ENCODE results near the gene TEX38. TPM values are rescaled to one million over a fixed set of nuclear protein-coding genes. Genes with fewer than 3 reads are reported as not detected.
"Not testable (repeated sequence)": the region's sequence is repeated elsewhere in the genome, so short reads cannot be mapped to it uniquely, and the experiment has no call there.

TEX38 gene
- total RNA-seq, 1 experiment from 2014 or later, result not detected

DNA sequence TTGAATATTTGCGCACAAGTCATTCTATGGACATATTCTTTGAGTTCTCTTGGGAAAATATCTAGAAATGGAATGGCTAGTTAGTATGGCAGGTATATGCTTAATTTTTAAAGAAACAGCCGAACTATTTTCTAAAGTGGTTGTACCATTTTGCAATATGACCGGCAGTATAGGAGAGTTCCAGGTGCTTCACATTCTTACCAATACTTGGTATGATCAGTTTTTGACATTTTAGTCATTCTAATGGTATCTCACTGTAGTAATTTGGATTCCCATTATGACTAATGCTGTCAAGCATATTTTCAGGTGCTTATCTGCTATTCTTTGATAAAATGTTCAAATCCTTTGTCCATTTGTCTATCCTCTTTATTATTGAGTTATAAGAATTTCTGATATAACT lies 24.0 kb upstream of the TEX38 start:
- no peaks in the 10 kb centered on the region for H3K27me3 ChIP-seq (replicated peaks)
- H3K9me3 ChIP-seq (replicated peaks), result 0 out of 2 replicates have a peak, but pooled peaks cover 7% of the 10 kb centered on the region
- DNase-seq (ENCODE audit: low read depth in 1 of 2, low spot score in 2 of 2), result no peak
- H3K27ac ChIP-seq, result no peak overlapping the region
- peaks cover 29% of the 10 kb centered on the region for H3K4me1 ChIP-seq (replicated peaks)
- peaks cover 42% of the 10 kb centered on the region for H3K36me3 ChIP-seq
- no peak overlapping the region for H3K4me3 ChIP-seq

DNA sequence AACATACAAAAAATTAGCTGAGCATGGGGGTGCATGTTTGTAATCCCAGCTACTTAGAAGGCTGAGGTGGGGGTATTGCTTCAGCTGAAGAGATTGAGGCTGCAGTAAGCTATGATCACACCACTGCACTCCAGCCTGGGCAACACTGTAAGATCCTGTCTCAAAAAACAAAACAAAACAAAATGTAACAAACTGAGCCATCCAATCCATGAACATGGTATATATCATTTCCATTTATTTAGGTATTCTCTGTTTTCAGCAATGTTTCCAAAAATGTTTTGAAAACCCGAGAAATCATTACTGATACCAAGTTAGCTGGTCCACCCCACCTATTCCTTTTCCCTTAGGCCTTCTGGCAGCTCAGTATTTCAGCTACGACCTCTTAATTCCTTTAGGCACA lies 21.9 kb upstream of the TEX38 start:
- Histone ChIP-seq H3K4me3 (no peak overlapping the region), H3K9me3 (replicated peaks) (0 out of 2 replicates have a peak, but pooled peaks cover 7% of the 10 kb centered on the region), H3K27me3 (replicated peaks) (no peaks in the 10 kb centered on the region), H3K36me3 (peaks cover 50% of the 10 kb centered on the region), H3K4me1 (replicated peaks) (peaks cover 12% of the 10 kb centered on the region), H3K27ac (no peak overlapping the region)
- no peak for DNase-seq (ENCODE audit: low read depth in 1 of 2, low spot score in 2 of 2)

DNA sequence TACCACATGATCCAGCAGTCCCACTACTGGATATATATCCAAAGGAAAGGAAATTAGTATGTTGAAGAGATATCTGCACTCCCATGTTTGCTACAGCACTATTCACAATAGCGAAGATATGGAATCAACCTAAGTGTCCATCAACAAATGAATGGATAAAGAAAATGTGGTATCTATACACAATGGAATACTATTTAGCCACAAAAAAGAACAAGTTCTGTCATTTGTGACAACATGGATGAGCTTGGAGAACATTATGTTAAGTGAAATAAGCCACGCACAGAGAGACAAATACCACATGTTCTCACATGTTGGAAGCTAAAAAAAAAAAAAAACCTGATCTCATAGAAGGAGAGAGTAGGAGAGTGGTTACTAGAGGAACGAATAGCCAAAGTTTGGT lies 21.2 kb upstream of the TEX38 start:
- no peak overlapping the region for H3K4me3 ChIP-seq
- no peak for DNase-seq (ENCODE audit: low read depth in 1 of 2, low spot score in 2 of 2)
- no peaks in the 10 kb centered on the region for H3K27me3 ChIP-seq (replicated peaks)
- peaks cover 12% of the 10 kb centered on the region for H3K4me1 ChIP-seq (replicated peaks)
- H3K27ac ChIP-seq, result no peak overlapping the region
- H3K36me3 ChIP-seq, result peaks cover 58% of the 10 kb centered on the region
- 0 out of 2 replicates have a peak, but pooled peaks cover 7% of the 10 kb centered on the region for H3K9me3 ChIP-seq (replicated peaks)

DNA sequence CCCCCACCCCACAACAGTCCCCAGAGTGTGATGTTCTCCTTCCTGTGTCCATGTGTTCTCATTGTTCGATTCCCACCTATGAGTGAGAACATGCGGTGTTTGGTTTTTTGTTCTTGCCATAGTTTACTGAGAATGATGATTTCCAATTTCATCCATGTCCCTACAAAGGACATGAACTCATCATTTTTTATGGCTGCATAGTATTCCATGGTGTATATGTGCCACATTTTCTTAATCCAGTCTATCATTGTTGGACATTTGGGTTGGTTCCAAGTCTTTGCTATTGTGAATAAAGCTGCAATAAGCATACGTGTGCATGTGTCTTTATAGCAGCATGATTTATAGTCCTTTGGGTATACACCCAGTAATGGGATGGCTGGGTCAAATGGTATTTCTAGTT lies 20.5 kb upstream of the TEX38 start:
- H3K9me3 ChIP-seq (replicated peaks); H3K27ac ChIP-seq; H3K27me3 ChIP-seq (replicated peaks); DNase-seq (ENCODE audit: low read depth in 1 of 2, low spot score in 2 of 2); H3K4me3 ChIP-seq: not testable (repeated sequence)
- H3K36me3 ChIP-seq, result peaks cover 64% of the 10 kb centered on the region
- H3K4me1 ChIP-seq (replicated peaks), result peaks cover 12% of the 10 kb centered on the region

DNA sequence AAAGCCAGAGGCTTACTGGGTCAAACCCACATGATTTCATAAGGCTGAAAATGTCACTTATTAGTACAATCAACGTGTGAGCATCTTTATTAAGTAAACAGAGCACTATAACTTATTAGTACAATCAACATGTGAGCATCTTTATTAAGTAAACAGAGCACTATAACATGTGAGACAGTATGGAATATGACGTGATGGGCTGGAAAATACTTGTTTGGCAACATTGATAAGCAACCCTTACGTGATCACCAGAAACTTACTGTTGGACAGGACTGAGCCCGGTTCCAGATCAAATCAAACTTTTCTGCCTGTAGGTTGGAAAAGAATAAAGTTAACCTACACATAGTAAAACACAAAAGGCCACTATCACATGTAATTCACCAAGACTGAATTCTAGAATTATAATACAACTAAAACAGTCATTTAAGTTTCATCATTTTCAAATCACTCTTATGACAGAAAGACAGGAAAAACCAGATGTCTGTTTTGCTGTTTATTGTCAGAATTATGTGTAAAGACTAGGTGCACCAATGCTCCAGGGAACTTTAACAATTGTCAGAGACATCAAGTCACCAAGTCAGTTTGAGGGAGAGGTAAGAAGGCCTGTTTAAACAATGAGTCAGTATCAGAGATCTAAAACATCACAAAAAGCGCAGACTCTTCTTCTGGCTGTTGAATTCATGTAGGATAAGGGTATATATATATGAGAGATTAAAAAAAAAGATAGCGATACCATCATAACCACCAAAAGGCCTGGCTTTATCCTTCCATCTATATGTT lies 19.1 kb upstream of the TEX38 start:
- DNase-seq (ENCODE audit: low read depth in 1 of 2, low spot score in 2 of 2), result no peak
- H3K27me3 ChIP-seq (replicated peaks), result no peaks in the 10 kb centered on the region
- no peak overlapping the region for H3K4me3 ChIP-seq
- H3K27ac ChIP-seq, result no peak overlapping the region
- H3K9me3 ChIP-seq (replicated peaks), result 0 out of 2 replicates have a peak, but pooled peaks cover 7% of the 10 kb centered on the region
- H3K4me1 ChIP-seq (replicated peaks), result no peaks in the 10 kb centered on the region
- peaks cover 73% of the 10 kb centered on the region for H3K36me3 ChIP-seq

DNA sequence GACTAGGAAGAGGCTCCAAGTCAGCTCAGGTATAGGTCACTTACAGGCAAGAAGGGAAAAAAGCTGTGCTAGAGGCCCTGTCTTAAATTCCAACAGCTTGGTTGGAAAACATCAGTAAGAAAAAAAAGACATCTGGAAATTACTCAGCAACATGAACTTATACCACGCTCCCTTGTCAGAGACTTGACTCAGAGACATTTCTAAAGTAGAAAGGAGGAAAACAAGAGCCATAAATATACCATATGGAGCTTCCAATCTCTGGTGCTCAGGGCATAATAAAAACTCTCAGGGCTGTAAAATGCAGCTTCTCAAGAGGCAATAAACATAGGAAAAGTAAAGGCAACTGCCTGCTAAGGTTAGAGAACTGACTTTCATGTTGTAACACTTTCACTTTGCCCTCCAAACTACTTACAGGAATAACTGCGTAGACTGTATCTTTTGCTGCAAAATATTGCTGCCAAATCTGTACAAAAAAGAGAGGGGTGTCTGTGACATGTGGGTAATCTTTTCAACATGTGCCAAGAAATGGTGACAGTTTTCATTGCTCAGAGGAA lies 18.2 kb upstream of the TEX38 start:
- Histone ChIP-seq H3K27me3 (replicated peaks) (no peaks in the 10 kb centered on the region), H3K36me3 (peaks cover 76% of the 10 kb centered on the region), H3K9me3 (replicated peaks) (0 out of 2 replicates have a peak, but pooled peaks cover 7% of the 10 kb centered on the region), H3K27ac (no peak overlapping the region), H3K4me1 (replicated peaks) (no peaks in the 10 kb centered on the region), H3K4me3 (no peak overlapping the region)
- DNase-seq (ENCODE audit: low read depth in 1 of 2, low spot score in 2 of 2), result no peak

DNA sequence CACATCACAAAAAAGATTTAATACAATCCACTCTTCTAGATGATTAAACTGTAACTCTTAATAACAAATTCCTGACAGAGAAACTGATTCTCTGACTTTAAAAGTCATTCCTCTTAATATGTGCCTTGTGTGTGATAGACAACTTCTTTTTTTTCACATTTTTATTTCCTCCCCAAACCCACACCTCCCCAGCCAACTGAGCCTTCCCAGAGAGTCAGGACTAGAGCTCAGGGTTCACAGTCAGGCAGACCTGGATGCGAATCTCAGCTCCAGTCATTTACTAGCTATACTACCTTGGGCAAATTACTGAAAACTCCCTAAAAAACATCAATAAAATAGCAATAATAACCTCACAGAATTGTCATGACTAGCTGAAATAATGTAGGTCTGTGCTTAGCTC lies 17.6 kb upstream of the TEX38 start:
- Histone ChIP-seq H3K36me3 (peaks cover 74% of the 10 kb centered on the region), H3K27ac (no peak overlapping the region), H3K9me3 (replicated peaks) (0 out of 2 replicates have a peak, but pooled peaks cover 7% of the 10 kb centered on the region), H3K4me1 (replicated peaks) (no peaks in the 10 kb centered on the region), H3K4me3 (no peak overlapping the region), H3K27me3 (replicated peaks) (no peaks in the 10 kb centered on the region)
- DNase-seq (ENCODE audit: low read depth in 1 of 2, low spot score in 2 of 2), result no peak

DNA sequence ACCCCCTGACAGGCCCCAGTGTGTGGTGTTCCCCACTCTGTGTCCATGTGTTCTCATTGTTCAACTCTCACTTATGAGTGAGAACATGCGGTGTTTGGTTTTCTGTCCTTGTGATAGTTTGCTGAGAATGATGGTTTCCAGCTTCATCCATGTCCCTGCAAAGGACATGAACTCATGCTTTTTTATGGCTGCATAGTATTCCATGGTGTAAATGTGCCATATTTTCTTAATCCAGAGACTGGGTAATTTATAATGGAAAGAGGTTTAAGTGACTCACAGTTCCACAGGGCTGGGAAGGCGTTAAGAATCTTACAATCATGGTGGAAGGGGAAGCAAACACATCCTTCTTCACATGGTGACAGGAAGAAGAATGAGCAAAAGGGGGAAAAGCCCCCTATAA lies 17.0 kb upstream of the TEX38 start:
- H3K4me1 ChIP-seq (replicated peaks); H3K4me3 ChIP-seq; DNase-seq (ENCODE audit: low read depth in 1 of 2, low spot score in 2 of 2); H3K27ac ChIP-seq; H3K27me3 ChIP-seq (replicated peaks); H3K9me3 ChIP-seq (replicated peaks): not testable (repeated sequence)
- peaks cover 71% of the 10 kb centered on the region for H3K36me3 ChIP-seq

DNA sequence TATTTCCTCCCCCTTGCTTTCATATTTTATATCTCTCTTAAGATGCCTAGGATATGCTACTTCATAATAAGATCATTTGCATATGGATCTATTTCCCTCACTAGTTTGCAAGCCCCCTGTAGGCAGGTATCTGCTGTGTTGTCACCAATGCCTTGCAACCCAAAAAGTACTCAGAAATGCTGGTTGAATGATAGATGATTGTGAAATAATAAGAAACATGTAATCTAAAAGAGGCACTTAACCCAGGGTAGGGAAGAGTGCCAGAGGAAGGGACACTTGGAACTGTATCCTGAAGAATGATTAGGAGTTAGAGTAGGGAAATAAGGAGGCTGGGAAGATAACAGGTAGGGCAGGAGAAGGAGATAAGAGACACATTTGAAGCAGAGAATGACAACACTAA lies 15.8 kb upstream of the TEX38 start:
- no peak for DNase-seq (ENCODE audit: low read depth in 1 of 2, low spot score in 2 of 2)
- Histone ChIP-seq H3K36me3 (peaks cover 62% of the 10 kb centered on the region), H3K4me1 (replicated peaks) (no peaks in the 10 kb centered on the region), H3K9me3 (replicated peaks) (no peaks in the 10 kb centered on the region), H3K27ac (no peak overlapping the region), H3K4me3 (no peak overlapping the region), H3K27me3 (replicated peaks) (no peaks in the 10 kb centered on the region)

DNA sequence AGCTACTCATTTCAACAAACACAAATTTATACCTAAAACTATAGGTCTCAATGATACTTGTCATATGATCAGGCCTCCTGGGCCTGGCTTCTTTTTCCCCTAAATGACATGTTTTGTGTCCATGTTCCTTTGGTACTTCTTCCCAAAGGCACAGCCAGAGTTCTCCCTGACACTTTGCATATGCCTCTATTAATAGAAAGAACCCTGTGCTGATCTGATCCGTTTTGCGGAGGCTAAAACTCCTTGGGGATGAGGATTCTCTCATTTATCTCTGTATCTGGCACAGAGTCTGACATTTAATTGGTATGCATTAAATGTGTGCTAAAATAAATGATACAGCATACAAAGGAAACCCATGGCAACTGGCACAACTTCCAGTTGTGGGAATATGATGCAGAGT lies 15.0 kb upstream of the TEX38 start:
- Histone ChIP-seq H3K27me3 (replicated peaks) (no peaks in the 10 kb centered on the region), H3K9me3 (replicated peaks) (no peaks in the 10 kb centered on the region), H3K4me3 (no peak overlapping the region), H3K4me1 (replicated peaks) (no peaks in the 10 kb centered on the region), H3K36me3 (peaks cover 67% of the 10 kb centered on the region), H3K27ac (no peak overlapping the region)
- no peak for DNase-seq (ENCODE audit: low read depth in 1 of 2, low spot score in 2 of 2)

DNA sequence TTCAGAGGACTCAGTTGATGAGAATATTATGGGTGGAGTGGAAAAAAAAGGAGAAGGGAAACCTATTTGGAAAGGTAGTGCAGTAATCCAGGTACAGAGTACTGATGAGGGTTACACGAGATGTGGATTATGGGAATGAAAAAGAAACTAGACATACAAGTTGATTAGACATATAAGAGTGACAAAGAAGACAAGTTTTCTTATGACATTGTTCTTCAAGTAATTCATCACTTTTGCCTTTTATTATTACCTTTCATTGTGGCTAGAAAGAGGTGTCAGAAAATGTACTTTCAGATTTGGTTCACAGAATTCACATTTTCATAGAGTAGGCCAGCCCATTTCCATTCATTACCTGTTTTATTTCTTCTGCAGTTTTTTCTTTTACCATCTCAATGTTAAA lies 13.9 kb upstream of the TEX38 start:
- Histone ChIP-seq H3K27me3 (replicated peaks) (no peaks in the 10 kb centered on the region), H3K27ac (no peak overlapping the region), H3K4me1 (replicated peaks) (no peaks in the 10 kb centered on the region), H3K4me3 (no peak overlapping the region), H3K36me3 (peaks cover 56% of the 10 kb centered on the region), H3K9me3 (replicated peaks) (no peaks in the 10 kb centered on the region)
- DNase-seq (ENCODE audit: low read depth in 1 of 2, low spot score in 2 of 2), result no peak

DNA sequence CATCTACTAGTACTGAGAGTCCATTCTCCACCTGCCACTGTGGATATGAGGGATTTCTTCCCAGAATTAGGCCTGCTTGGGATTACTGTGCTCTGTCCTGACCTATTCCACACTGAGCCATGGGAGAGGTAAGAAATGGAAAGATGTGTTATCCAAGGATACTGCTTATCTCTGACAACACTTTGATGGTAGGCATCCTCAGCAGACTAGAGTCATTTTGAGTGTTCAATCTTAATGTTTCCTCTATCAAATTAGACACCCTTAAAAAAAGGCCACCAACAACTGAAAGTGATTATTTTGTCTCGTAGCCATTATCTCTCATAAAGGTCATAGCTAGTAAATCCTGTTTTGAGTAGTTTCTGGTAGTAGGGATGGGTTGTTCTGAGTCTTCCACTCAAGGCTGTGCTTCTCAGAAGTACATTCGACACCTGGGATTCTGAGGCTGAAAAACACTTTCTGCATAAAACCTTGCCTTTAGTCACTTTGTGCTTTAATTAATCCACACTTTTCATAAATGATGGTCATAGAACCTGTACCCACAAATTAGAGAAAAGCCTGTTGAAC lies 12.3 kb upstream of the TEX38 start:
- no peak overlapping the region for H3K4me3 ChIP-seq
- peaks cover 61% of the 10 kb centered on the region for H3K36me3 ChIP-seq
- no peaks in the 10 kb centered on the region for H3K27me3 ChIP-seq (replicated peaks)
- H3K9me3 ChIP-seq (replicated peaks), result no peaks in the 10 kb centered on the region
- H3K4me1 ChIP-seq (replicated peaks), result no peaks in the 10 kb centered on the region
- no peak for DNase-seq (ENCODE audit: low read depth in 1 of 2, low spot score in 2 of 2)
- H3K27ac ChIP-seq, result no peak overlapping the region

DNA sequence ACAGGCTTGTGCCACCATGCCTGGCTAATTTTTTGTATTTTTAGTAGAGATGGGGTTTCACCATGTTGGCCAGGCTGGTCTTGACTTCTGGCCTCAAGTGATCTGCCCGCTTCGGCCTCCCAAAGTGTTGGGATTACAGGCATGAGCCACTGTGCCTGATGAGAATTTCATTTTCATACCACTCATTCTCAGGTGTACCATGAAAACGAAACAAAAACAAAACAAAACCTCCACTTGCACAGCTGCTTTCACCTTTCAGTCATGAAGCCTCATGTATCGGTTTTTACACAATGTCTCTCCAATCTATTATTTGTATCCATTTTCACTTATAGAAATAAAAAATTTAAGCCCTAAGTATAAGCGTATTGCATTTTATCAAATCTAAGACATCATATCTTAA lies 11.5 kb upstream of the TEX38 start:
- H3K27ac ChIP-seq; H3K4me3 ChIP-seq; H3K9me3 ChIP-seq (replicated peaks); H3K4me1 ChIP-seq (replicated peaks); H3K27me3 ChIP-seq (replicated peaks); DNase-seq (ENCODE audit: low read depth in 1 of 2, low spot score in 2 of 2): not testable (repeated sequence)
- H3K36me3 ChIP-seq, result peaks cover 63% of the 10 kb centered on the region

DNA sequence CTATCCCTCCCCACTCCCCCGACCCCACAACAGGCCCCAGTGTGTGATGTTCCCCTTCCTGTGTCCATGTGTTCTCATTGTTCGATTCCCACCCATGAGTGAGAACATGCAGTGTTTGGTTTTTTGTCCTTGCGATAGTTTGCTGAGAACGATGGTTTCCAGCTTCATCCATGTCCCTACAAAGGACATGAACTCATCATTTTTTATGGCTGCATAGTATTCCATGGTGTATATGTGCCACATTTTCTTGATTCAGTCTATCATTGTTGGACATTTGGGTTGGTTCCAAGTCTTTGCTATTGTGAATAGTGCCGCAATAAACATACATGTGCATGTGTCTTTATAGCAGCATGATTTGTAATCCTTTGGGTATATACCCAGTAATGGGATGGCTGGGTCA lies 8.7 kb upstream of the TEX38 start:
- not testable (repeated sequence) for H3K4me3 ChIP-seq; H3K9me3 ChIP-seq (replicated peaks); H3K27me3 ChIP-seq (replicated peaks); H3K27ac ChIP-seq; DNase-seq (ENCODE audit: low read depth in 1 of 2, low spot score in 2 of 2)
- peaks cover 17% of the 10 kb centered on the region for H3K4me1 ChIP-seq (replicated peaks)
- peaks cover 54% of the 10 kb centered on the region for H3K36me3 ChIP-seq
